Measurements from ENCODE around the gene PRKD1.
"Not testable (repeated sequence)": the region's sequence is repeated elsewhere in the genome, so short reads cannot be mapped to it uniquely, and the experiment has no call there.

PRKD1 gene

DNA sequence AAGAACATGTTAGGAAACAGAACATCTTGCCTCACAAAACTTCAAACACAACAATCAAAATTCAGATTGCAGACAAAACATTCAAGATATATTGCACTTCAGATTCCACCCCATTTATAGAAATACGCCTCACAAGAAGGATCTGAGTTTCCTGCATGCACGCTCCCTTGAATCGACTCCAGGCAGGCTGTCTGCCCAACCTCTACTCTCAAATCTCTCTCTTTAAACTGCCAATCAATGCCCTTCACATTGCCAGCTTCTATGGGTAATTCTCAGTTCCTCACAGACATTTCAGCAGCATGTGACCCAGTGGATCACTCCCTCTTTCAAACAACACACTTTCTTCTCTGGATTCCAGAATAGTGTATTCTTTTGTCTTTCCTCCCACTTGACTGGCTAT, 184.1 kb downstream of the PRKD1 start:
- no peak for DNase-seq (ENCODE audit: low read depth in 2 of 2)

DNA sequence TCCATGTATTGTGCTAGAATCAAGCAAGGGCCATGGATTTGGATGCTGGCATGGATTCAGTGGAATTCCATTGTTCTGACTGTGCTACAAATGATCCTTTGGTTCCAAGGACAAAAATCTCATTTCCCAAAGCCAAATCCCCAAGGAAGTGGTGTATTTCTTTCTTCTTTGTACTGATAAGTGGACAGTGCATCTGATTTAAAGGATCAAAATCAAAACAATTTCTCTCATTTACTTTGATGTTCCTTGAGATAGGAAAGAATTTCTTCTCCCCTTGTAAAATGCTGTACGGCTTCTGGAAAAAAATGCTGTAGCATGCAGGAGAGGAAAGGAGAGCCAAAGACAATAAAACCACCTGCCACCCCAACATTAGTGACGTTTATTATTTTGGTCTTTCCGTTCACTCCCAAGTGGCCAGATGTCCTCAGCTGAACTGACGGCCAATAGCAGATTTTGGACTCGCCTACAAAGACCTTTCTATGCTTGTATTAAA, 185.7 kb downstream of the PRKD1 start:
- DNase-seq (ENCODE audit: low read depth in 2 of 2): no peak

DNA sequence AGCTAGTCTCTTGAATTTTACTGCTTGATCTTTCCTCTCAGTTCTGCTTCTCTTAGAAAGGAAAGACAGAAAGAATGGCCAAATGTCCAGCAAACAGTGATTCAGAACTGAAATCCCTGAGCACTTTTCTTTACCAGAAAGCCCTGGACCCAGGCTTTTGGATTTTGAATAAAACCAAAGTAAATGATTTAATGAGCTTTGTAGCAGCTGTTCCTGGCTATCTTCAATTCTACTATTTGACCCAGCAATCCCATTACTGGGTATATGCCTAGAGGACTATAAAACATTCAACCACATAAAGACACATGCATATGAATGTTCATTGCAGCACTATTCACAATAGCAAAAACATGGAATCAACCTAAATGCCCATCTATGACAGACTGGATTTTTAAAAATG, 187.2 kb downstream of the PRKD1 start:
- no peak for DNase-seq (ENCODE audit: low read depth in 2 of 2)

DNA sequence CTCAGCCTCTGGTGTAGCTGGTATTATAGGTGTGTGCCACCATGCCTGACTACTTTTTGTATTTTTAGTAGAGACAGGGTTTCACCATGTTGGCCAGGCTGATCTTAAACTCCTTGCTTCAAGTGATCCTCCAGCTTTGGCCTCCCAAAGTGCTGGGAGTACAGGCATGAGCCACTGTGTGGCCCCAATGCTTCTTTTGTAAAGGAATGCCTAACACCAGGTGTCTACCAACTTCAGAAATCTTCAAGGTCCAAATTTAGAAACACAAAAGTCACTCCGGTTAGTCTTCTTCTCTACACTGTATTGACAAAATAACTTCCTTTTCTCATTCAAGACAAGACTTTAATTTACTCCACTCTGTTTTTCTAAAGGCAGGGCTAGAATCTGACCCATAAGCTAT, 188.7 kb downstream of the PRKD1 start:
- no peak for DNase-seq (ENCODE audit: low read depth in 2 of 2)

DNA sequence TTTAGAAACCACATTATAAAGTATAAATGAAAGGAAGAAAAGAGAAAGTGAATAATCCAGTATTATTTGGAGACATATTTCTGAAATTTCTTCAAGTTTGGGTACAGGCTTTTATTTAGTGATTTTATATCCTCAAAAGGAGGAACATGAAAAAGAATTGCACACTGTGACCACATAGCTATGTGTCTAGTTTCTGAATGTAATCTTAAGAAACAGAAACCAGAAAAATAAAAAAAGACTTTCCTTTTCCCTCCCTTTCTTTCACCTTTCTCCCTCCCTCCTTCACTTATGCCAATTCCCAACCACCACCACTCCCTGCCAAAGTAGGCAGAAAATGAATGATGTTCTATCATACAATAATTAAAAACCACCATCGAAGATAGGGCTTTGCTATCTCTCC, 189.6 kb downstream of the PRKD1 start:
- DNase-seq (ENCODE audit: low read depth in 2 of 2): no peak

DNA sequence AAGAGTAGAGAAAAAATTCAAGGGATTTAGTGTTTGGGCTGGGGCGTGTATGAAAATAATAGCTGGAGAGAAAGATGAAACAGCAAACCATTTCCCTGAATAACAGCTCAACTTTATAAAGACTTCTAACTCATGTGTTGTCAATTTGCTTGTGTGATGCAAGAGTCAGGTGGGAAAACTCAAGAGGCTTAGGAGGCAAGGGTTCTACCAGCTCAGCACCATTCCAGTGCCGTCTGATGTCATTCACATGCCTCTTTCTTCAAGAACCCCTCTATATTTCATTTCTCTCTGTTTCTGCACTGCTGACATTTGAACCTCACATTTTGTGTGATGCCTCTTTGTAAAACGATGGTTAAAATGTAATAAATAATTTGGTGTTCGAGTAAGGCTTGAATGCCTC, 192.2 kb downstream of the PRKD1 start:
- no peak for DNase-seq (ENCODE audit: low read depth in 2 of 2)

DNA sequence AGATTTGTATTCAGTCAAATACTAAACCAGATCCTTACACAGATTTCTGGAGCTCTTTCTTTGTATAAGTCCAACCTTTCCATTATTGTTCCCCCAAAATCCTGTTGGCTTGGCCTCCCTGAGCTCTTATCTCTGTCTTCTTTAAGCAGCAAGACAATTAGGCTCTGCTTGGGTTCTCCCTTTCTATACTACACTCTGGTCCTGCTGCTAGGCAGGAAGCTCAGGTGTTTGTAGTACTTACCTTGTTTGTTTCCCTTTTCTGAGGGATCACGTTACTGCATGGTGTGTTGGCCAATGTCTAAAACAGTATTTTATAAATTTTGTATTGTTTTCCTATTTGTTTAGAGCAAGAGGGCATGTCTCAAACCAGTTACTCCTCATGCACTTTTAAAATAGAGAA, 192.9 kb downstream of the PRKD1 start:
- DNase-seq (ENCODE audit: low read depth in 2 of 2): no peak

DNA sequence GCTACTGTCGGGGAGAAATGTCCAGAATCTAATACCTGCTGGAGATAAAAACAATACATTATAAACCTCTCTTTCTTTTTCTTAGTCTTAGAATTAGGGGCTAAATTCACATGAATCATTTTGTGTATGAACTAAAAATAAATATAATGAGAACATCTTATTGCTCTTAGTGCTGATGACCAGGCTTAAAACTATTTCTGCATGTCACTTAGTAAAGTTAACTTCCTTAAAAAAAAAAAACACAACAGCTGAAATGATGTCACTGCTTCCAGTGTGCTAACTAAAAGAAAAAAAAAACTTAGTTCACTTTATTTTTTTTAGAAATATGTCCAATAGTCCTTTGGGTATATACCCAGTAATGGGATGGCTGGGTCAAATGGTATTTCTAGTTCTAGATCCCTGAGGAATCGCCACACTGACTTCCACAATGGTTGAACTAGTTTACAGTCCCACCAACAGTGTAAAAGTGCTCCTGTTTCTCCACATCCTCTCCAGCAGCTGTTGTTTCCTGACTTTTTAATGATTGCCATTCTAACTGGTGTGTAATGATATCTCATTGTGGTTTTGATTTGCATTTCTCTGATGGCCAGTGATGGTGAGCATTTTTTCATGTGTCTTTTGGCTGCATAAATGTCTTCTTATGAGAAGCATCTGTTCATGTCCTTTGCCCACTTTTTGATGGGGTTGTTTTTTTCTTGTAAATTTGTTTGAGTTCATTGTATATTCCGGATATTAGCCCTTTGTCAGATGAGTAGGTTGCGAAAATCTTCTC, 200.9 kb downstream of the PRKD1 start:
- not testable (repeated sequence) for DNase-seq (ENCODE audit: low read depth in 2 of 2)

DNA sequence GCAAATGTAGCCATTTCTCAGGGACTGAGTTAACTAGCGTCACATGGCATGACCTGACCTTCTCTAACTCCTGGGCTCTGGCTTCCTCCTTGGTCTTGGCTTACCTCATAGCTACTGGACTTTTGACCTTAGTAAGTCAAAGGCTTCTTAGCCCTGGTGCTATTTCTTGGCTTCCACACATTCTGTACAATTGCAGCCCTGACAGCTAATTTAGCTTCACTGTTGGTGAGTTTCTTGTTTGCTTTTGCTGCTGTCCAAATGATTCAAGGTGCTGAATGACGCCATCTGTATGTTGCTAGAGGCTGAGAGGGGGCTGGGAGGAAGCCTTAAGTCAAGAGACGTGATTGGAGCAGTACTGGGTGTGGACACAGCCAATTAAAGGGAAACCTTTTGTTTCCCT, 202.7 kb downstream of the PRKD1 start:
- DNase-seq (ENCODE audit: low read depth in 2 of 2): no peak

DNA sequence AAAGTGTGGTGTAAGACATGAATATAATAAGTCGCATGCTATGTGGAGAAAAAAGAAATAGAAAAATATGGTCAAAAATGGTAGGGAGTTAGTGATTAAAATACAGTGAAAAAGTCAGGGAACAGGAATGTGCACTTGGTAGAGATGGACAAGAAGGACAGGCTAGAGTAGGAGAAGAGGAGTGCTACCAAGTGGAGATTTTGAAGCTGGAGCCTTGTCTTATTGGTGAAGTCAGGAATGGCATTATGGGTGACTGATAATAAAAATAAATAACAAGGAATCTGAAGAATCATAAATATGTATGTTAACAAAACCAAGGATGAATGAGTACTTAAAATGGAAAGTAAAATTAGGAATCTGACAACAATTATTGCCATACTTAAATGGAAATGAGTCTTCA, 204.8 kb downstream of the PRKD1 start:
- DNase-seq (ENCODE audit: low read depth in 2 of 2): no peak

DNA sequence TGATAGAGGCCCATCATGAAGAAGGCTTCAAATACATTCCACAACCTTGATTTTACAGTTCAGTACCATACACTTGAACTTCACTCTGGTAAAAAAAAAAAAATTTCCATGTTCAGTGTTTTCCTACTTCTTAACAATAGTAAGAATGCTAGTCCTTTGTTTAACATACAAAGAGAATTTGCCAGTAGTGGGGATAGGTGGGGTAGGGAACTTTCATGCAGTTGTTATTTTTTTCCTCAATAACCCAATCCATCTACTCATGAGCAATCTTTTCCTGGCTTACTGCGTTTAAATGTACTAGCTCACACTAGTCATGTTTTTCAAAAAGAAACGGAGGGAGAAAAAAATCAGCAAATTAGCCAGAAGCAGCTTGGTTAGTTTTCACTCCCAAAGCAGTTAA, 206.1 kb downstream of the PRKD1 start:
- no peak for DNase-seq (ENCODE audit: low read depth in 2 of 2)

DNA sequence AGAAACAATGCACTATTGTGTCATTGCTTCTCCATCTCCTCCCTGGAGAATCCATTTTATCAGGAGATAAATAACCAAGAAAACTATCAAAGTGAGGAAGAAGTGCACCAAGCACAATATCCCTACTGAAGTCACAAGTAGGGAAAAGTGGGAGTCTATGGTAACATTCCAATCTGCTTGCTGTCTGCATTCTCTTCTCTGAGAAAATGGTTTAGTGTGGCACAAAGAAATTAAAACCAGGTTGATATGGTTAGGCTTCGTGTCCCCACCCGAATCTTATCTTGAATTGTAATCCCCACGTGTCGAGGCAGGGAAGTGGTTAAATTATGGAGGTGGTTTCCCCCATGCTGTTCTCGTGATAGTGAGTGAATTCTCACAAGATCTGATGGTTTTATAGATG, 209.7 kb downstream of the PRKD1 start:
- no peak for DNase-seq (ENCODE audit: low read depth in 2 of 2)

DNA sequence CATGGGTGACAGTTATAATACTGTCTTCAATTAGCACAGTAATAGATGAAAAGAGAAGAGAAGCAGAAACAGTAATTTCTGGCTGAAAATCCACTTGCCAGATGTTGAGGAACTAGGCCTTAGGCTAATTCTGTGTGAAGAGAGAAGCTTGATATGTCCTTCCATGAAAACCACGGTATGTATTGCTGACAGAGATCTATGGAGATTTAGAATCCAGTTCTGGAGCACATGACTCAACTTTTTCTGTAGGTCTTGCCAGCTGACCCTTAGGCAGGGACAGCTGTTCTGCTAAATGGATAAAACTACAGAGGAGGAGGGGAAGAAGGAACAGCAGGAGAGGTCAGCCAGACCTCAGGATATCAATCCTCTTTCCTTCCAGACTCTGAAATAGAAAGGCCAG, 211.5 kb downstream of the PRKD1 start:
- no peak for DNase-seq (ENCODE audit: low read depth in 2 of 2)

DNA sequence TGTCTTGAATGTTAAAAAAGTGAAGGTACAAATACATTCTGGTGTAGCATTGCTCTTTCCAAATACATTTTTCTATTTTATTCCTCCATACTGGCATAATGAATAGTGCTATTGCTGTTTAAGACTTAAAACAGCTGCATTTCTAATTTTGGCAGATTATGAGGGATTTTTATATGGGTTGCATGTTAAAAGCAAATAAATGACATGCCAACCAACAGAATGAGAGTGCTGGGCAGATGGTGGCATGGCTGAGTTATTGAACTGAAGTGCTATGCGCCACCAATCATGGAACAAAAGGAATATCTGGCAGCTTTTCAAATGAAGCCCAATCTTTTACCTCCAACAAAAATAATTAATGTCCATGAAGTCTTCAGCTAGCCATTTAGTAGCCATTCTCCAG, 215.0 kb downstream of the PRKD1 start:
- DNase-seq (ENCODE audit: low read depth in 2 of 2): no peak

DNA sequence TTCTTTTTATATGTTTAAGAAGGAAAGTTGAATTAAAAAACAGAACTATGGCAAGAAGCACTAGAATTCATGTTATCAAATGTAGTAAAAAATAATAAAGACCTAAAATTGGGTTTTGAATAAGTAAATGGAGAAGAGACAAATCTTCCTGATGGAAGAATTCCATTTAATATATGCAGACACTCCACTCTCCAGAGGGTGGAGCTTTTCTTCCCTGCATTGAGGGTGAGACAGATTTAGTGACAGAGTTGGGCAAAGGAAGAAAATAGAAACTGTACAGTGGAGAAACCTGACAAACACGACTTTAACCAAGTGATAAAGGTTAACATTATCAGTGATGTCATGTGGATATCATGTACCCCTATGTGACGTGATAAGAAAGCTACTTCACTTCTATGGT, 217.6 kb downstream of the PRKD1 start:
- DNase-seq (ENCODE audit: low read depth in 2 of 2): no peak

DNA sequence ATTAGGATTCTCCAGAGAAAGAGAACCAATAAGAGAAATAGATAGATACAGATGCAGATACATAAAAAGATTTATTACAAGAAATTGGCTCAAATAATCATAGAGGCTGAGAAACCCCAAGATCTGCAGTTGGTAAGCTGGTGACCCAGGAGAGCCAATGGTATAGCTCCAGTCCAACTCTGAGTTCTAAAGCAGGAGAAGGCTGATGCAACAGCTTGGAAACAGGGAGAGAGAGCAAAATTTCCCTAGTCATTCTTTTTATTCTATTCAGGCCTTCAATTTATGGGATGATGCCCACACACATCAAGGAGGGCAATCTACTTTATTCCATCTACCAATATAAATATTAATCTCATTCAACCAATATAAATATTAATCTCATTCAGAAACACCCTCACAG, 218.2 kb downstream of the PRKD1 start:
- no peak for DNase-seq (ENCODE audit: low read depth in 2 of 2)

DNA sequence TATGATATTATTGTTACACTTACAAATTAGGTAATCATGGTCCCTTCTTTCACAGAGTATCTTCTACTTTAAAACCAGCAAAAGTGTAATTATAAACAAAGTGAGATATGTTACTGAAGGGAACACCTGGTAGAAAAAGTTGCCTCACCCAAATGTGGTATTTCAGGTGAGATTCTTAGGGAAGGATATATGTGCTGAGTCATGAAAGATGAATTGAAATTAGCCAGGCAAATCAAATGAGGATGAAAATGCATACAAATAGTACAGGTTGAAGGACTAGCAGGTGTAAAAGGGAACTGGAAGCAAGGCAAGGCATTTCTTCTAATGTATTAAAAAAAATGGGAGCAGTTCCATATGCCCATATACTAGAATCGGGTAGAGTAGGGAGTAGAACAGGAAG, 220.9 kb downstream of the PRKD1 start:
- no peak for DNase-seq (ENCODE audit: low read depth in 2 of 2)

DNA sequence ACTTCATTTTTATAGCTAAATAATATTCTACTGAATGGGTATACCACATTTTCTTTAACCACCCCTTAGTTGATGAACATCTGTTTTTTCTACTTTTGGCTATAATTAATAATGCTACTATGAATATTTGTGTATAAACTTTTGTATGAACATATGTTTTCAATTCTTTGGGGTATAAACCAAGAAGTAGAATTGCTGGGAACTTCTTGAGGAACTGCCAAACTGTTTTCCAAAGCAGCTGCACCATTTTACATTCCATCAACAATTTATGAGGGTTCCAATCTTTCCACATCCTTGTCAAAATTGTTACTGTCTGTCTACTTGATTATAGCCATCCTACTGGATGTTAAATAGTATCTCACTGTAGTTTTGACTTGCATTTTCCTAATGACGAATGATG, 221.8 kb downstream of the PRKD1 start:
- DNase-seq (ENCODE audit: low read depth in 2 of 2): no peak

DNA sequence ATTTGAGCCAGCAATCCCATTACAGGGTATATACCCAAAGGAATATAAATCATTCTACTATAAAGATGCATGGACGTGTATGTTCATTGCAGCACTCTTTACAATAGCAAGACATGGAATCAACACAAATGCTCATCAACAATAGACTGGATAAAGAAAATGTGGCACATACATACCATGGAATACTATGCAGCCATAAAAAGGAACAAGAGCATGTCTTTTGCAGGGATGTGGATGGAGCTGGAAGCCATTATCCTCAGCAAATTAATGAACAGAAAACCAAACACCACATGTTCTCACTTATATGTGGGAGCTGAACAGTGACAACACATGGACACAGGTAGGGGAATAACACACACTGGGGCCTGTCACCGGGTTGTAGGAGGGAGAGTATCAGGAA, 238.1 kb downstream of the PRKD1 start:
- not testable (repeated sequence) for DNase-seq (ENCODE audit: low read depth in 2 of 2)

DNA sequence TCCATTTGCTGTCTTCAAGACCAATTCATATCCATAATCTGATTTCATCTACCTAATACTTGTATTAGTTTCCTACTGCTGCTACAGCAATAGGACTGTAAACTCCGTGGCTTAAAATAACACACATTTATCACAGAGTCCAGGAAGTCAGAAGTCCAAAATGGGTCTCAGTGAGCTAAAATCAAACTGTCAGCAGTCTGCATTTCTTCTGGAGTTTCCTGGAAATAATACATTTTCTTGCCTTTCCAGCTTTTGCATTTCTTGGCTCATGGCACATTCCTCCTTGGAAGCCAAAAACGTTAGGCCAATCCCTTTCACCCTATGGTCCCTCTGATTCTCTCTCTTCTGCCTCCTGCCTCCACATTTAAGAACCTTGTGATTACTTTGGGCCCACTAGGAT, 239.8 kb downstream of the PRKD1 start:
- DNase-seq (ENCODE audit: low read depth in 2 of 2): no peak

DNA sequence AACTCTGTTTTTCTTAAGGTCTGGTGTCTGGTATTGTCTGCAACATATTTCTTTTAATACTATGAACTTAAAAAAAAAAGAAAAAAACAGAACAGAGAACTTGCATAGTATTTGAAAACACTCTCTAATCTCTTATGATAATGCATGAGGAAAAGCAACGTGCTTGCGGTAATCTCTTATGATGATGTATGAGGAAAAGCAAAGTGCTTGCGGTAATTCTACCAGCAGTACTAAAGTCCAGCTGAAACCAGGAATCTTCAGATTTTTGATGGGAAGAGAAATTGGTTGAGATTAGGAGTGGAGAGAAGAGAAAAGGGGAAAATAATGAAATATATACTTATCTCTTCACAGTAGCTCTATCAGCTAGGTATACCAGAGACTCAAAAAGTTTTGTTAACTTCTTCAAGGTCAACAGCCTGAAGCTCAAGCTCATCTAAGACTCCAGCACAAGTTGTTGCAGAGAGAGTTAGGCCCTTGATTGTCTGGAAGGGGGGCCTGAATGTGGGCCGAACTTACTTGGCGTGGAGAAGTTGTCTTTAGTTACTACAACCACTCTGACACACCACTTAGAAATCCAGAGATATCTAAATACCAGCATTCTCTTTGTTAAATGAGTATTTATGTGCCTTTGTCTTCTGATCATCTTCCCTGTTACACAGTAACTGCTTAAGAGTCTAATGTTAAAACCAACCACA, 240.4 kb downstream of the PRKD1 start:
- DNase-seq (ENCODE audit: low read depth in 2 of 2): no peak

DNA sequence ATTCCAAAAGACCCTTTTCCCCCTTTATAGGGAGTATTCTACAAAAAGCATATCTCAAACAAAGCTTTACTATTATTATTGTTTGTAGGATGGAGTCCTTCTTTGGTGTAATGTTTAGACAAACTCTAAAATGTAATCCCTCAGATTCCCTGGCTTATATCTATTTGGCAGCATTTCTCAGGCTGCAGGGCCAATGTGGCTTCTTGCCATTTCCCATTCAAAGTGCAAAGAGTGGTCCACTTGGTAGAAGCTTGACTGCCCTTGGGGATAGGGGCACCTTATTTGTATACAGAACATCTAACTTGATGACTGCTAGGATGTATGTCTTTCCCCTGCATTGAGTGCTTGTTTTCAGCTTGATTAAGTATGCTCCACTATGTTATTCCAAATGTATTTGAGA, 242.7 kb downstream of the PRKD1 start:
- DNase-seq (ENCODE audit: low read depth in 2 of 2): no peak

DNA sequence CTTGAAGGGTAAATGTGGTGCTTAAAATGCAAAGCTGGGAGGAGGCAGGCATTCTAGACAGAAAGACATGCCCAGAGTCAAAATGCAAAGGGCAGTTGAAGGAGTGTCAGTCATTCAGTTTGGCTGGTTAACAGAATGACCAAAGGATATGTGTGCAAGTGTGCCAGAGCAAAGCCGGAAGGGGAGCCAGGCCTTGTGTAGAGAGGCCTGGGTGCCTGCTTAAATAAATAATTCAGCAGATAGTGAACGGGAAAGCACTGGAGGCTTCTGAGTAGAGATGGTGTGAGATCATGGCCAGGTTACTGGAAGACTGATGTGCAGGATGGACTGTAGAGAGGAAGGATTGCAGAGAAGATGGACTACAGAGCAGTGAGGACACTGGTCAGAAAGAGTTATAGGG, 244.9 kb downstream of the PRKD1 start:
- DNase-seq (ENCODE audit: low read depth in 2 of 2): no peak

DNA sequence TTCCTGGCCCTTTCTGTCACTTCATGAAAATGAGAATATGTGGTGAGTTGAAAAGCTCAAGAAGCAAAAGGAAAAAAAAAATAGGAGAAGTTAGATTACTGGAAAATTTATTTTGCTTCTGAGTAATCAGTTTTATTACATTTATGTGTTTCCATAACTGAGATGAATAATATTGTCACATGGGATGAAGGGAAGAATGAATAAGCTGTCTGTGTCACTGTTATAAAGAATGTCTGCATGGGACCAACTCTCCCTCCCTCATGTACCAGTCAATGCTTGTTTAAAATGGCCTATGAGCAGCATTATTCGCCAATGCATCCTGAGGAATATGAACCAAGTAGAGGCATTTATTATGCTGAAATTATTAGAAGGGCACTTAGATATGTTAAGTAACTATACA, 246.3 kb downstream of the PRKD1 start:
- no peak for DNase-seq (ENCODE audit: low read depth in 2 of 2)

All from stimulated activated CD4-positive, alpha-beta T cell treated with anti-CD3 and anti-CD28 coated beads, Interleukin-1b, Interleukin-23, amount 100 ng/mL, for 1 hour (primary cell).